SK-N-DZ (cell line): ENCODE results near the gene PKDCC.

Experiments used
- DNase-seq: peaks from one replicate; pipeline ENCODE4 v3.0.0-alpha.2; 2015; ENCODE audit warnings: low spot score

Gene PKDCC

DNA sequence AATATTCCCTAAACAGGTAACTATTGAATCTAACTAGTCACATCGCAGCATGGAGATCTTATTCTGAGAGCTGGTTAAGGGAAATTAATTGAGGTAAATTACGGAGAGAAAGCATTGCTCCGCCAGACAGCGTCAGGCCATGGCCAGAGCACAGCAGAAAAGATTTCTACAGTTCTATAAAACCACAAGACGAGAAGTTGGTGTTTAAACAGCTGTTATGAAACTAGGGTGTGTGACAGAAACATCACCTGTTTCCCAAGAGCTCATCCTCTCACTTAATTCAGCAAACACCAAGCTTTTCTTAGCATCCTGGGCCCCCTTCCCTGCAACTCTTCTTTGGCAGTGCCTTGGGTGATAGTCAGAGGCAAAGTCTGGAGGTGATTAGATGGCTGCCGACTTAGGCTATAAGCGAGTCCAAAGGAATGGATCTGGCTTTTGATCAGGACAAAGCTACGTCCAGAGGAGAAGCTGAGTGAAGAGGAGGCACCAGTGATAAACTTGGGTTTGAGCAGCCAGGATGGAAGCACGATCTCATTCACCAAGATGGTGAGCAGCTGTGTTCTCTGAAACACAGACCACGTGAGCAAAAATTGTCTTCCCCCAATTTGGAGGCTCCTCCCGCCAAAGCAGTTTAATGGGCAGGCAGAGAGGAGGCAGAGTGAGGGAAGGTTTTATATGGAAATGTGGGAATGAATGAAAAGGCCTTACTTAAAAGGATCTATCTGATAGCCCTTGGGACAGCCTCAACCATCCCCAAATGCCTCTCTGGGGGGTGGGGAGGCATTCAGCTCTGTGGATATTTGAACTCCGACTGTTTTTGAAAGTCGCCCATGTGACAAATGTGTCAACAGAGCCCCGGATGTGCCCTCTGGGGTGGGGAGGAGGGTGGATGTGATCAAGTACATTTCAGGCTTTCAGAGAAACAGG is 57.8 kb downstream of the PKDCC start:
- DNase-seq, result no peak

DNA sequence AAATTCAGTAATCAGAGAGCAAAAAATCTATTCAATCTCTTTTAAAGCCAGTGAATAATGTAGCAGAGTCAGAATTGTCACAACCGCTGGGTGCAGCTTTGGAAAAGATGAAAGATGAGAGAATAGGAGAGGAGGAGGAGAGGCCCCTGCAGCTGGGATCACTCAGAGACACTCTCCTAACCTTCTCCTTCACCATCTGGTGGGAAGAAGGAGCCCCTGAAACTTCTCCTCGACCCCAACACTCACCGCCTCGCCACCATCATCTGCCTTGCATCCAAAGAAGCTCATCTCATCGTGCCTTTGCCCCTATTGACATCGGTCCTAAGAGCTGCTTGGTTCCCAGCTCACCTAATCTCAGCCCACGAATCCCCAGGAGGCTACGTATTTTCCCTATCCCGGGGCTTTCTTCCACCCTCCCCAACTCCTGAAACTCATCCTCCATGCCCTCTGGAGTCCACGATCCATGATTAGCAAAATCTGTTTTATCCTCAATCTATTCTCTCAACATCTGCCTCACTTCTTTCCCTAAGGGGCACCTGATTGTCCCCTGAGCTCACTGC is 58.5 kb downstream of the PKDCC start:
- DNase-seq, result no peak

DNA sequence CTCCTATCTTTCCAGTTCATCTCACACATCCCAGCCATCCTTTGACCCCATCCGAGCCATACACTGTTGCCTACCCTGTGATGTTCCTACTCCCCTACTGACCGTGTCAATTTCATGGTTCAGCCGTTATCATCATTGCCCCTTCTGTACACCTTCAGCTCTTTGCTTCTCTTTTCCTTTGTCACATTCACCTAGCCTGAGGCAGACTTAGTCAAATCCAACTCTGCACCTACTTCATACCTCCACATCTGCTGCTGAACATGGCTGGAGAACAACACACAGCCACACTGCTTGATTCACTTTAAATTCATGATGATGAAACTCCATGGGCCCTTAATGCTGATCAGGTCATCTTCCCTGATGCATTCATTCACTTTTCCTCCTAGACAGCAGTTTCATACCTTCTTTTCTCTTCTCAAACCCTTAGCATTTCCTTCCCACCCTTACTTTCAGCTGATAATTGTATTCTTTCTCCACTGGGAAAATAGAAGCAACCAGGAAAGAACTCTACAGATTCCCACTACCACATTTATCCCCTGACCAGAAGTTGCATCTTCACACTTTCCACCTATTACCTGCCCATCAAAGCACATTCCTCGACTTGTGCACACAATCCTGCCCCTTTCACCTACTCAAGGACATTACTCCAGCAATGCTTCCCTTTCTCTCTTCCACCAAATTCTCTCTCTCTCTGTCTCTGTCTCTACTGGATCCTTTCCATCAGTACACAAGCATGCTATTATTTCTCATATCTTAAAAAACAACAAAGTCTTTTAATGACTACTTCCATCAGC is 59.6 kb downstream of the PKDCC start:
- no peak for DNase-seq
